Measurements from ENCODE around the gene MARK1.
"Not testable (repeated sequence)": the region's sequence is repeated elsewhere in the genome, so short reads cannot be mapped to it uniquely, and the experiment has no call there.

MARK1 gene

GRCh38 chr1:220628431-220628830 lies 100.5 kb downstream of the MARK1 start:
- no peak for DNase-seq (ENCODE audit: low read depth)

- DNase-seq (ENCODE audit: low read depth) = peak; percentile 35
These were observed 103.4 kb downstream of the MARK1 start for GRCh38 chr1:220631238-220631815.

- DNase-seq (ENCODE audit: low read depth) = no peak
These were observed 109.8 kb downstream of the MARK1 start for GRCh38 chr1:220637759-220638158.

GRCh38 chr1:220642285-220642684 lies 114.3 kb downstream of the MARK1 start:
- DNase-seq (ENCODE audit: low read depth) = no peak

GRCh38 chr1:220652995-220653394 lies 125.1 kb downstream of the MARK1 start:
- no peak for DNase-seq (ENCODE audit: low read depth)

GRCh38 chr1:220655509-220655908 lies 127.6 kb downstream of the MARK1 start:
- no peak for DNase-seq (ENCODE audit: low read depth)

- DNase-seq (ENCODE audit: low read depth) = no peak
These were observed 128.2 kb downstream of the MARK1 start for GRCh38 chr1:220655961-220656740.

- DNase-seq (ENCODE audit: low read depth) = no peak
These were observed 138.4 kb downstream of the MARK1 start for GRCh38 chr1:220666349-220666748.

- DNase-seq (ENCODE audit: low read depth) = no peak
These were observed 141.1 kb downstream of the MARK1 start for GRCh38 chr1:220669005-220669404.

- DNase-seq (ENCODE audit: low read depth) = no peak
These were observed 142.4 kb downstream of the MARK1 start for GRCh38 chr1:220670365-220670764.

GRCh38 chr1:220673921-220674320 lies 146.0 kb downstream of the MARK1 start:
- DNase-seq (ENCODE audit: low read depth) = no peak

GRCh38 chr1:220677251-220677650 lies 149.3 kb downstream of the MARK1 start:
- no peak for DNase-seq (ENCODE audit: low read depth)

GRCh38 chr1:220680085-220680687 lies 152.2 kb downstream of the MARK1 start:
- peak; percentile 48 for DNase-seq (ENCODE audit: low read depth)

- DNase-seq (ENCODE audit: low read depth) = no peak
These were observed 153.4 kb downstream of the MARK1 start for GRCh38 chr1:220681220-220681880.

- no peak for DNase-seq (ENCODE audit: low read depth)
These were observed 155.1 kb downstream of the MARK1 start for GRCh38 chr1:220682901-220683576.

- not testable (repeated sequence) for DNase-seq (ENCODE audit: low read depth)
These were observed 155.8 kb downstream of the MARK1 start for GRCh38 chr1:220683716-220684115.

GRCh38 chr1:220684890-220685289 lies 157.0 kb downstream of the MARK1 start:
- DNase-seq (ENCODE audit: low read depth) = no peak

GRCh38 chr1:220685879-220686278 lies 157.9 kb downstream of the MARK1 start:
- DNase-seq (ENCODE audit: low read depth) = no peak

- no peak for DNase-seq (ENCODE audit: low read depth)
These were observed 159.9 kb downstream of the MARK1 start for GRCh38 chr1:220687809-220688208.

- DNase-seq (ENCODE audit: low read depth) = no peak
These were observed 161.7 kb downstream of the MARK1 start for GRCh38 chr1:220689666-220690065.

GRCh38 chr1:220690140-220691052 lies 162.5 kb downstream of the MARK1 start, which contains the start of gene C1orf115:
Gene C1orf115 (plus strand): TSS chr1:220690363. CDS start chr1:220690403, 40 bp downstream.
- peak; percentile 50 for DNase-seq (ENCODE audit: low read depth)

Data from EH (cell line).